Heart left ventricle (tissue), 16 donors: ENCODE results near the gene NQO1. TPM values are rescaled to one million over a fixed set of nuclear protein-coding genes. Genes with fewer than 3 reads are reported as not detected.

Source experiments
- ATAC-seq, 4 donors: fragments of 200-7000 bp; cut with Tn5 transposase; one replicate each; pipeline ENCODE4 v1.9.1; 2020 to 2022; ENCODE audit warnings: moderate library complexity in 4 of 4, mild to moderate bottlenecking in 3 of 4, moderate number of reproducible peaks in 1 of 4
- DNase-seq, 5 donors: peaks; one replicate each; pipeline ENCODE4 v3.0.0-alpha.2; 2020
- H3K27ac ChIP-seq, 12 donors: fragments of 200-600 bp; sonication (generic) in 4 of 12; one replicate each; pipeline versions ENCODE4 v1.5.0 to v1.8.0; 2016 to 2022; ENCODE audit warnings: mild to moderate bottlenecking in 2 of 12
- H3K27me3 ChIP-seq, 9 donors: fragments of 200-600 bp; sonication (generic) in 2 of 9; one replicate each; pipeline versions ENCODE4 v1.5.1 to v1.8.0; 2016 to 2022; ENCODE audit warnings: mild to moderate bottlenecking in 3 of 9
- H3K36me3 ChIP-seq, 9 donors: fragments of 200-600 bp; sonication (generic) in 2 of 9; one replicate each; pipeline versions ENCODE4 v1.5.0 to v1.8.0; 2018 to 2022; ENCODE audit warnings: mild to moderate bottlenecking in 2 of 9
- H3K4me1 ChIP-seq, 12 donors: fragments of 200-600 bp; sonication (generic) in 4 of 12; one replicate each; pipeline versions ENCODE4 v1.5.0 to v1.8.0; 2016 to 2022; ENCODE audit warnings: mild to moderate bottlenecking in 3 of 12
- H3K4me3 ChIP-seq, 12 donors: fragments of 200-600 bp; sonication (generic) in 4 of 12; one replicate each; pipeline versions ENCODE4 v1.5.0 to v1.8.0; 2017 to 2022; ENCODE audit warnings: mild to moderate bottlenecking in 9 of 12, moderate library complexity in 4 of 12
- H3K9me3 ChIP-seq, 12 donors: fragments of 200-600 bp; sonication (generic) in 4 of 12; one replicate each; pipeline versions ENCODE4 v1.5.0 to v1.8.0; 2016 to 2022; ENCODE audit warnings: mild to moderate bottlenecking in 1 of 12
- CTCF ChIP-seq, 12 donors: fragments of 200-600 bp; sonication (generic) in 4 of 12; IDR thresholded peaks; one replicate each; pipeline versions ENCODE4 v1.5.0 to v1.8.0; 2018 to 2022; ENCODE audit warnings: antibody characterized with exemption in 12 of 12, mild to moderate bottlenecking in 5 of 12
- POLR2A ChIP-seq, 2 donors: fragments of 450-650 bp; IDR thresholded peaks; one replicate each; pipeline ENCODE4 v1.6.1; 2017; ENCODE audit warnings: antibody characterized with exemption in 2 of 2, mild to moderate bottlenecking in 2 of 2, moderate library complexity in 2 of 2
- WGBS, 4 donors: extraction: QIAGEN DNeasy Blood & Tissue Kit in 2 of 4; methylation state at CpG; one replicate each; pipeline versions ENCODE4 v1.1.5 to v1.1.7; 2013 to 2018; 5-methylcytosine and 5-hydroxymethylcytosine counted together
- intact Hi-C, 10 donors: fragments of 100-400 bp; cut with DNase I; formaldehyde crosslinking; loops; one replicate each; pipeline versions ENCODE4 v1.11.1 to v1.14.2; 2022
- polyA plus RNA-seq, 2 donors: library from polyadenylated mRNA; stranded (reverse); fragments of 200-250 nt; gene quantifications; one replicate each; pipeline ENCODE4 v1.2.3, GENCODE V29; 2013
- total RNA-seq, 9 donors: library from RNA; depleted of rRNA in 2 of 9; stranded (reverse); fragments of >200 nt in 2 of 9; fragmentation: NEBNext Ultra II Directional in 3 of 9; extraction: Animal tissue kit (Norgen Biotek cat#: 25700) in 3 of 9; gene quantifications; one replicate each; pipeline versions ENCODE4 v1.1.0 to v1.2.4, GENCODE V29; 2016 to 2023
- donor health status: ischemic (EF 13 %, LVEDD 7.1; RV severe dilation, severe dysfunction).
- donor health status: healthy with polysubstance abuse.
- donor health status: DM: no; HTN: yes; CAD: no.
- donor health status: DM: no; HTN: no; CAD: no.
- donor health status: ischemic (EF 25% LVEDD 6.9; RV normal size, moderate dysfunction).
- donor health status: ischemic (EF 25% LVEDD 5.7; RV mildly dilated, moderate dysfunction).
- donor health status: healthy.
- donor health status: DM: yes; HTN: yes; CAD: no.
- donor health status: ischemic (EF 35%, LVEDD 5.7; RV mildly dilated, moderate dysfunction).
- donor health status: nonischemic (EF 11% LVEDD 7.7; RV severe dilation, severe dysfunction).
- donor health status: DM: yes; HTN: yes; CAD: no.
- donor health status: PGD.
- donor health status: ischemic (EF 29% LVEDD 5.4; RV normal size, mild dysfunction).
- donor health status: nonischemic (EF 23%, LVEDD 6.1; RV moderate dilation, normal function).

Gene NQO1
- total and polyA plus RNA-seq, 11 donors: 7.6 to 76.8 (median 12.8) TPM

GRCh38 chr16:69703638-69704037 lies 22.7 kb downstream of the NQO1 start:
- no peaks in the 10 kb centered on the region for H3K4me1 ChIP-seq
- intact Hi-C loops: loop anchor here in 1 of 10 donors (10.0 kb wide), 1 partner anchor 309 kb away; no protein-coding TSS in a partner anchor
- whole genome bisulfite sequencing, 4 donors: 68 to 96% (median 87%) methylated on average over 2 of the region's 2 CpGs
- TF ChIP-seq CTCF (IDR thresholded peaks at IDR 0.05): no peak
- TF ChIP-seq POLR2A (IDR thresholded peaks at IDR 0.05): no peak
- H3K27ac ChIP-seq: no peak overlapping the region
- H3K27me3 ChIP-seq: no peaks in the 10 kb centered on the region
- DNase-seq (no peak), ATAC-seq (no peak)
- H3K9me3 ChIP-seq: no peaks in the 10 kb centered on the region
- H3K36me3 ChIP-seq: peaks cover 0 to 73% (median 28%) of the 10 kb centered on the region in 9 donors
- H3K4me3 ChIP-seq: no peak overlapping the region

GRCh38 chr16:69701866-69702265 lies 24.5 kb downstream of the NQO1 start:
- H3K9me3 ChIP-seq: no peaks in the 10 kb centered on the region
- no peak for ATAC-seq
- WGBS, 4 donors: 88 to 95% (median 93%) methylated on average over 2 of the region's 2 CpGs
- H3K36me3 ChIP-seq: peaks cover 0 to 80% (median 36%) of the 10 kb centered on the region in 9 donors
- H3K4me1 ChIP-seq: no peaks in the 10 kb centered on the region
- intact Hi-C loops: loop anchor here in 1 of 10 donors (10.0 kb wide), 1 partner anchor 307 kb away; no protein-coding TSS in a partner anchor
- TF ChIP-seq POLR2A (IDR thresholded peaks at IDR 0.05): no peak
- TF ChIP-seq CTCF (IDR thresholded peaks at IDR 0.05): no peak
- no peak overlapping the region for H3K27ac ChIP-seq
- DNase-seq: no peak
- H3K4me3 ChIP-seq: no peak overlapping the region
- H3K27me3 ChIP-seq: no peaks in the 10 kb centered on the region

- no peak for ATAC-seq
- H3K4me3 ChIP-seq: no peak overlapping the region
- no peak for DNase-seq
- H3K9me3 ChIP-seq: no peaks in the 10 kb centered on the region
- intact Hi-C loops: loop anchor here in 1 of 10 donors (10.0 kb wide), 1 partner anchor 307 kb away; no protein-coding TSS in a partner anchor
- no peaks in the 10 kb centered on the region for H3K27me3 ChIP-seq
- H3K27ac ChIP-seq: no peak overlapping the region
- no peak for TF ChIP-seq CTCF (IDR thresholded peaks at IDR 0.05)
- TF ChIP-seq POLR2A (IDR thresholded peaks at IDR 0.05): no peak
- no peaks in the 10 kb centered on the region for H3K4me1 ChIP-seq
- H3K36me3 ChIP-seq: peaks cover 0 to 80% (median 41%) of the 10 kb centered on the region in 9 donors
Observed at GRCh38 chr16:69701452-69701851, 24.9 kb downstream of the NQO1 start.

GRCh38 chr16:69699915-69700314 lies 26.4 kb downstream of the NQO1 start:
- no peak for DNase-seq
- intact Hi-C loops: loop anchor here in 2 of 10 donors (10.0 kb wide), 1 partner anchor 305 kb away; no protein-coding TSS in a partner anchor
- Histone ChIP-seq H3K36me3 (peaks cover 2 to 91% (median 56%) of the 10 kb centered on the region in 9 donors), H3K4me3 (no peak overlapping the region), H3K4me1 (no peaks in the 10 kb centered on the region), H3K27me3 (no peaks in the 10 kb centered on the region), H3K27ac (no peak overlapping the region), H3K9me3 (no peaks in the 10 kb centered on the region)
- no peak for ATAC-seq
- no peak for TF ChIP-seq CTCF (IDR thresholded peaks at IDR 0.05)
- no peak for TF ChIP-seq POLR2A (IDR thresholded peaks at IDR 0.05)
- WGBS, 4 donors: 79 to 95% (median 92%) methylated on average over 1 of the region's 1 CpG
